HG02943 (cell line): Measurements from ENCODE around the gene SBF2.

Experiments used
- ATAC-seq: cut with Tn5 transposase; IDR thresholded peaks from one replicate; pipeline ENCODE4 v1.9.1; 2021; ENCODE audit warnings: mild to moderate bottlenecking, low read depth, moderate library complexity; ENCODE audit not compliant: unreplicated experiment

Gene SBF2

DNA sequence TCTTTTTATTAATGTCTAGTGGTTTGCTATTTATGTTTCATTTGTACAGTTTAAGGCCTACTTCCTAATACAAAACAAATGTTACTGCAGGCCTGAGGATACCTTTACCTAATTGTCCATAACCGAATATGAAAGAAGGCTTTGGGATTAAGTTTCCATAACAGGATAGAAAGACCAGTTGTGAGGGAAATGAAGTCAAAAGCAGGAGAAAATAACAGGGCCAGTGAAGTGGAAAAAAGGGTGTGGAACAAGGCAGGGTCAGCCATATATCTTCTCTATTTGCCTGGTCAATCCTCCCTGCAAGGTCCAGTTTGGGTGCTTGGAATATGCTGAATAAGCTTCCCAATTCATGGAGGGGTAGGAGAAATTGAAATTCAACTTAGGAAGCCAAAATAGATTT is 418.6 kb downstream of the SBF2 start:
- ATAC-seq: no peak

- ATAC-seq: no peak
These were observed 419.6 kb downstream of the SBF2 start for GRCh38 chr11:9874466-9874865.

DNA sequence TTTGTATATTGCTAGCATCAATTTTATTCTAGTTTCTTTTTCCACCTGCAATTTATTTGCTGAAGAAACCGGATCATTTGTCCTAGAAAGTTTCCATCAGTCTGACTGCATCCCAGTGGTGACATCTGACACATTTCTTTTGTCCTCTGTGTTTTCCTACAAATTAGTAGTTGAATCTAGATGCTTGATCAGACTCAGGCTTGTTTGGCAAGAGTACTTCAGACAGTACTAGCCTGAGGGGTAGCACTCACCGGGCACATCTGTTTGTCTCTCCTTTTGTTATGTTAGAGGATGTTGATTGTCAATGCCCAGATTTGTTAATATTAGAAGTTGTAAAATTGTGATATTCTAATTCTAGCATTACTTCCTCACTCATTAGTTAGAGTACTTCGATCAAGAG is 425.4 kb downstream of the SBF2 start:
- ATAC-seq: no peak

GRCh38 chr11:9862981-9863380 is 431.0 kb downstream of the SBF2 start:
- no peak for ATAC-seq

GRCh38 chr11:9861860-9862725 is 431.9 kb downstream of the SBF2 start:
- ATAC-seq: peak; percentile 79

DNA sequence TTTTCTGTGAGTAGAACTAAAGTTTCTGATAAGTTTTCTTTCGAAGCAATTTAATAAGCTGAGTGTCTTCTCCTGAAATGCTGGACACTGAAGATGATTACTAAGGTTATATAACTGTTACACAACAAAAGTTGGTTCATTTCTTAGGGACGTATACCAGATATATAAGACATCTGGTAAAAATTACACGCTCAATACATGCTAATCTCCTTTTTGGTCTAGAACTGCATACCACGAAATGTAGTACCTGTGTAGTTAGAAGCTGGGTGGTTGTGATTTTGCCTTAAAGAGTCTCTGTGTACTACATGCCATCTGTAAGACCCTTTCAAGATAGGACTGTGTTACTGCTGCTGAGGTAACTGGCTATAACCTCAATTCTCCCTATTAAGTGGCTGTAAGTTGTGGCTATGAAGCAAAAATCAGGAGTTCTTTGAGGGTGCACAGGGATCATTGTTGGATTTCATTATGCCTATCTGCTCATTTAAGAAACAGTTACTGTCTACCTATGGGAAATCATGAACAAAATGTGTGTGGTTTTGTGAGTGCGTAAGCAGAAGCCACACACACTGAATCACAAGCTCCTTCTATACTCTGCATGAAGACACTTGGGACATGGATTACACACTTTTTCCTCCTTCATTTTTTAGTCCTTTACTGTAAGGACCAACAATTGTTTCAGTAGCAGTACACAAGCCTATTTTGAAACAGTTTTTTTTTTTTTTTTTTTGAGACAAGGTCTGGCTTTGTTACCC is 434.3 kb downstream of the SBF2 start:
- ATAC-seq: no peak

DNA sequence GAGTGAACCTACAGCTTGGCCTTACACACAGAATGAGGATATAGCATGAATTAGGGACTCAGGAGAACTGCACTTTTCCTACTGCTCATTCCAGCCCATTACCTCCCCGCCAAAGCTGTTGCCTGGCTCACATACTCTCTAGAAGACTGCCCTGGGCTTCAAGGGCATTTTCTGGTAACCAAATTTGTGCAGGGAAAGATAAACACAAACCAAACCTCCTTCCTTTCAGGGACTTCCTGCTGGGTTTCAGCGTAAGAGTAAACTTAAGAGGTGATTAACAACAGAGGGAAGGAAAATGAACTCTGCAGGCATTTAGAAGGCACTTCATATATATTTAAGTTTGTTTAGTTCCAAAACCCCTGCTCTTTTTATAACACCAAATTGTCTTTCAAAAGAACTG is 435.2 kb downstream of the SBF2 start:
- ATAC-seq: no peak

DNA sequence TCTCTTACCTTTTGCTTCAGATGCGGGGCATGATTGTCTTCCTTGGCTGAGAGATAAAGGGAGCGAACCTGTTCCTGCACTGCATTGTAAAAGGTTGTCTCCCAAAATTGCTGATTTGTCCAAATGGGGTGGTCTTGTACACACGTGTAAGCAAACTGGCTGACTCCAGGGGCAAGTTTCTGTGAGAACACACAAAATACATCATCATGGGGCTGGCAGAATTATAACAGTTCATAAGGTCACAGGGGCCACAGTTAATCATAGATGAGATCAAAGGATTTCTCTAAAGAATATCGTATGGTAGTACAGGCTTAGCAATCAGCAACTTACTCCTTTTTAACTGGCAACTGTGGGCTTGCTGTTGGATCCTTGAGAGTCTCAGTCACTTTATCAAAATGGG is 435.8 kb downstream of the SBF2 start:
- ATAC-seq: no peak

DNA sequence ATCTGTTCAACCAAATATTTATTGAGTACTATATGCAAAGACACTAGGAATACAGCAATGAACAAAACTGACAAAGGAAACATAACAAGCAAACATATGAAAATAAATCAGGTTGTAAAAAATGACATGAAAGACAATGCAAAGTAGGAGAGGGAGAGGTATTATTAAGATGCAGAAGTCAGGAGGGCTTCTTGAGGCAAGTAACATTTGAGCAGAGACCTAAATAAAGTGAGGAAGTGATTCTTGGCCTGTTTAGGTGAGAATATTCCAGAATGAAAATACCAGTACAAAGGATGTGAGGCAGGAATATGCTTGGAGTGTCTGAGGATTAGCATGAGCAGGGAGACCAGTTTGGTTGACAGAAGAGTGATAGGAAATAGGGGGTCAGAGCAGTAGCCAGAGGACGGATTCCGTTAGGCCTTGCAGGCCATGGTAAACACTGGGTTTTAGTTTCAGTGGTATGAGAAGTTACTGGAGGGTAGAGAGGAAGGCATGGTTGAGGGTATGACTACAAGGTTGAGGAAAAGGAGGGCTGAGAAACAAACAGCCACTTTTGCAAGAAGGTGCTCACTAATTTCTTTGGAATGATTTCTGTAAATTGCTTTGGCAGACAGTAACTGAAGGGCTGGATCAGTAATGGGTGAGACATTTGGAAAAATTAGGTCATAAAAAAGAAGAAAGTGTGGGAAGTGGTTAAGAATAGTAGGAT is 438.3 kb downstream of the SBF2 start:
- no peak for ATAC-seq

GRCh38 chr11:9853929-9854552 is 440.0 kb downstream of the SBF2 start:
- no peak for ATAC-seq

GRCh38 chr11:9852465-9852864 is 441.6 kb downstream of the SBF2 start:
- ATAC-seq: no peak

DNA sequence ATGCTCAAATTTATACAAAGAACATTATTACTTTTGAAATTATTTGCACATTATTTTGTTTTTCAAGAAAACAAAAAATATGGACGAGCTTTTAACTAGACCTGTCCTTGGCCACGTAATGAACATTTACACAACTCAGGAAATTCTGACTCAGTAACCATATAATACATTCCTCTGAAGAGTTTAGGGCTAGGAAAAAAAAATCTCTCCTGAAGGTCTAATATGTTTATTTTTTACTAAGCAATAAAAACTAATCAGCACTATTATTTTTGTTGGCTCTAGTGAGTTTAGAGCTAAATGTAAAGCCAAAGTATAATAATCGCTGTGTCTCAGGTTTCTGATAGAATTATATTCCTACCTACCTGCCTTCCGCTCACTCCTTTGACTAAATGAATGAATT is 442.7 kb downstream of the SBF2 start:
- ATAC-seq: no peak

GRCh38 chr11:9850224-9850895 is 443.7 kb downstream of the SBF2 start:
- ATAC-seq: no peak

DNA sequence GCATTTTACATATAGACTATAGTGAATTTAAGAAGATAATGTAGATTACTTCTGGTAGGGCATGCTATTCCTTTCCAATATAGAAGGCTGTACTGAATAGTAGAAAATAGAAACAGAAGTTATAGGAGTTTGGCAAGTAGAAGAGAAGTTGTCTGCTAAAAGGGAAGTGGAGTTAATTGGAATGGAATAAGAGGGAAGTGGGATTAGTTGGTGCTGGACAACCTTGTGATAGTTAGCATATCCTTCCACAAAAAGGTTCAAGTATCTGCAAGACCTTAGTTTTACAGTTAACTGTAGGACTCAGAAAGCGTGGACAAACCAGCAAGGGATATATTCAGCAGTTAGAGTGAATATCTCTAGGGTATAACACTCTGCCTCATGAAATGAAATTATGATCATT is 444.6 kb downstream of the SBF2 start:
- ATAC-seq: no peak

- ATAC-seq: no peak
These were observed 446.4 kb downstream of the SBF2 start for GRCh38 chr11:9847636-9848035.

GRCh38 chr11:9842923-9843322 is 451.1 kb downstream of the SBF2 start:
- no peak for ATAC-seq

DNA sequence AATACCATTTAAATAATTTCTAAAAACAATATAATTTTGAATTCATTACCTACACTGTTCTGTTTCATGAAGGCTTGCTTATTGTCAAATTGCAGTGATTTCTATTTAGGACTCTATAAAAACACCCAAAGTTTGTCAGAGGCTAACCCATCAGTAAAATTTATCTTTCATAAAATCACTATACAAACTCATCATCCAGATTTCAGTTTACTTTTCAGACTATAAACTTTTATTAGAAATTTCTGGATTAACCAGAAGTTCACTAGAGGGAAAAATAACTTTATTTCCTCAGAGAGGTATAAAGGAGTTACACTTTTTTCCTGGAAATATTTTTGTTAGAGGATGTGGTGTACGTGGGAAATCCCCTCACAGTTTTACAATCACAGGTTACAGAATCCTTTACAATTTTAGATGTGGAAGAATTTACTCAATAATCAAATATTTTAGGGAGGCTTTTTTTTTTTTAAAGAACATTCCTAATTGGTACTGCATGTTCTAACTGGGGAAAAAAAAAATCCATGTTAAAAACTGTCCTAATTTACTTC is 453.5 kb downstream of the SBF2 start:
- ATAC-seq: no peak

DNA sequence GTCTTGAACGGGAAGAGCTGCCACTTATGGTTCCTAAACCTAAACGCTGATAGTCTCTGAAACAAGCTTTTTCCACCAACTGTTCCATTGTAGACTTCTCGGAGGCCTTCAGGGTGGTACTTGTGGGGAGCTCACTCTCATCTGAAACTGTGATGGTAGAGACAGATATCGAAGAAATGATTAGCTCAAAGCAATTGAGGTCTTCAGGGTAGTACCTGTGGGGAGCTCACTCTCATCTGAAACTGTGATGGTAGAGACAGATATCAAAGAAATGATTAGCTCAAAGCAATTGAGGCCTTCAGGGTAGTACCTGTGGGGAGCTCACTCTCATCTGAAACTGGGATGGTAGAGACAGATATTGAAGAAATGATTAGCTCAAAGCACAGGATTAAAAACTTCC is 454.5 kb downstream of the SBF2 start:
- peak; percentile 60 for ATAC-seq

GRCh38 chr11:9838961-9839360 is 455.1 kb downstream of the SBF2 start:
- peak; percentile 62 for ATAC-seq

DNA sequence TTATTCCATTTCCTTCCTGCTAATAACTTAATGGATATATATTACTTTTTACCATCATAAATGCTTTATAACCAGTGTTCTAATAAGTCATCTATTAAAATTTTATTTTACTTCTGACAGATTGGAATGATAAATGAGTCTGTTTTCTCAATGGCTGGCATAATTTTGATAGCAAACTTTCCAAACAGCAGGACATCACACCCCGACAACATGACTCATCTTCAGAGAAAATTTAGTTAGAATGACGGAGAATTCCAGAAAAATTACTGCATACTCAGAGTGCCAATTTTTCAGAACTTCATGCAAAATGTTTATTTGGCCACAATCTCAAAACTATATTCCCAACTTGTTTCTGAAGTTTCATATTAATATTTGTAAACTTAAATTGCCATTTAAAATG is 455.8 kb downstream of the SBF2 start:
- ATAC-seq: no peak
